Activated CD4-positive, alpha-beta T cell treated with anti-CD3 and anti-CD28 coated beads for 36 hours (primary cell): ENCODE data around the gene GARIN3. TPM values are rescaled to one million over a fixed set of nuclear protein-coding genes. Genes with fewer than 3 reads are reported as not detected.
A peak's percentile ranks its signal among the peaks of the same experiment; 100 is the strongest.

Source experiments
- ATAC-seq: fragments of 200-7000 bp; cut with Tn5 transposase; one replicate; pipeline ENCODE4 v1.10.0; 2021; ENCODE audit warnings: mild to moderate bottlenecking, moderate library complexity
- CTCF ChIA-PET: fragments of 350-600 bp; sonication (Branson Sonifier 250); formaldehyde crosslinking; loops from one replicate; lab custom pipeline; 2021; ENCODE audit warnings: antibody characterized with exemption; lab: Charles Lee
- POLR2A ChIA-PET: fragments of 350-600 bp; sonication (Branson Sonifier 250); formaldehyde crosslinking; loops from one replicate; lab custom pipeline; 2021; ENCODE audit warnings: antibody characterized with exemption, inconsistent platforms; lab: Charles Lee
- DNase-seq: peaks from one replicate; pipeline ENCODE4 v3.0.0-alpha.2; 2020
- H3K27ac Mint-ChIP-seq: one replicate; pipeline ENCODE4 v1.8.0; 2021; ENCODE audit warnings: mixed read lengths
- H3K27me3 Mint-ChIP-seq: one replicate; pipeline ENCODE4 v1.8.0; 2021; ENCODE audit warnings: mixed read lengths
- H3K36me3 Mint-ChIP-seq: one replicate; pipeline ENCODE4 v1.8.0; 2021; ENCODE audit warnings: low read depth, mixed read lengths
- H3K4me1 Mint-ChIP-seq: one replicate; pipeline ENCODE4 v1.8.0; 2021; ENCODE audit warnings: mixed read lengths
- H3K4me3 Mint-ChIP-seq: one replicate; pipeline ENCODE4 v1.8.0; 2021; ENCODE audit warnings: mild to moderate bottlenecking, moderate library complexity, mixed read lengths
- H3K9me3 Mint-ChIP-seq: one replicate; pipeline ENCODE4 v1.8.0; 2021; ENCODE audit warnings: low read depth, mixed read lengths
- intact Hi-C, 2 experiments: fragments of 100-400 bp; cut with DNase I in 1 of 2; cut with micrococcal nuclease in 1 of 2; formaldehyde crosslinking; loops; one replicate each; pipeline versions ENCODE4 v1.14.2 to v1.15.1; 2022 to 2024; cut with DNase I, micrococcal nuclease
- total RNA-seq, 2 experiments: library from RNA; stranded (reverse); gene quantifications; one replicate each; pipeline ENCODE4 v1.2.3, GENCODE V29; 2021

The GARIN3 gene
- total RNA-seq, 2 experiments from 2014 or later, result 0.79 to 0.82 TPM

- ATAC-seq (no peak), DNase-seq (no peak)
- peaks cover 89% of the 10 kb centered on the region for H3K36me3 Mint-ChIP-seq
- intact Hi-C loops, result no loop called here
- CTCF ChIA-PET, result interaction anchor here (0.7 to 4.7 kb wide), 6 partner anchors 9 to 177 kb away, joined by 3 to 20 read pairs (median 4); no protein-coding TSS in a partner anchor
- peaks cover 91% of the 10 kb centered on the region for H3K4me1 Mint-ChIP-seq
- no peaks in the 10 kb centered on the region for H3K27me3 Mint-ChIP-seq
- H3K4me3 Mint-ChIP-seq, result peak overlapping the region; percentile 62
- POLR2A ChIA-PET, result interaction anchor here (0.6 to 1.2 kb wide), 5 partner anchors 12 to 55 kb away, joined by 3 to 5 read pairs (median 3); no protein-coding TSS in a partner anchor
- peak overlapping the region; percentile 96 for H3K27ac Mint-ChIP-seq
- peaks cover 2% of the 10 kb centered on the region for H3K9me3 Mint-ChIP-seq
Measured at GRCh38 chr5:157203417-157203816, 37.4 kb upstream of the GARIN3 start.

GRCh38 chr5:157201857-157202256 is 35.8 kb upstream of the GARIN3 start:
- Mint-ChIP-seq H3K36me3 (peaks cover 85% of the 10 kb centered on the region), H3K4me3 (peak overlapping the region; percentile 62), H3K9me3 (peaks cover 2% of the 10 kb centered on the region), H3K27me3 (no peaks in the 10 kb centered on the region), H3K4me1 (peaks cover 92% of the 10 kb centered on the region), H3K27ac (peak overlapping the region; percentile 92)
- CTCF ChIA-PET, result no interaction called here
- POLR2A ChIA-PET, result no interaction called here
- intact Hi-C loops, result no loop called here
- ATAC-seq, result peak; percentile 10
- DNase-seq, result peak; percentile 18

- ChIA-PET POLR2A (interaction anchor here (0.6 to 2.9 kb wide), 8 partner anchors 11 to 56 kb away, joined by 3 to 15 read pairs (median 4); partner anchors contain the start of genes ITK and MED7), CTCF (interaction anchor here (1.2 to 2.4 kb wide), 6 partner anchors 8 to 49 kb away, joined by 3 to 10 read pairs (median 5); partner anchors contain the start of gene ITK)
- Mint-ChIP-seq H3K27ac (peak overlapping the region; percentile 98), H3K36me3 (peaks cover 86% of the 10 kb centered on the region), H3K4me3 (peak overlapping the region; percentile 66), H3K27me3 (no peaks in the 10 kb centered on the region), H3K9me3 (no peaks in the 10 kb centered on the region), H3K4me1 (peaks cover 94% of the 10 kb centered on the region)
- intact Hi-C loops, result loop anchor here (1.0 to 2.0 kb wide), 5 partner anchors 18 to 278 kb away; partner anchors contain the start of gene ITK (in 1 of the 2)
- ATAC-seq (peak; percentile 78), DNase-seq (peak; percentile 75)
Measured at GRCh38 chr5:157198277-157198986, 32.4 kb upstream of the GARIN3 start.

GRCh38 chr5:157197086-157197485 is 31.0 kb upstream of the GARIN3 start:
- POLR2A ChIA-PET, result interaction anchor here (0.5 to 1.8 kb wide), 3 partner anchors 12 to 54 kb away, joined by 3 read pairs; partner anchors contain the start of gene MED7
- ATAC-seq, result no peak
- peak; percentile 47 for DNase-seq
- Mint-ChIP-seq H3K27ac (peak overlapping the region; percentile 98), H3K36me3 (peaks cover 85% of the 10 kb centered on the region), H3K9me3 (no peaks in the 10 kb centered on the region), H3K27me3 (no peaks in the 10 kb centered on the region), H3K4me3 (peak overlapping the region; percentile 44), H3K4me1 (peaks cover 94% of the 10 kb centered on the region)
- CTCF ChIA-PET, result interaction anchor here (0.7 to 1.3 kb wide), 4 partner anchors 20 to 146 kb away, joined by 3 to 4 read pairs (median 3); no protein-coding TSS in a partner anchor
- intact Hi-C loops, result no loop called here

GRCh38 chr5:157196045-157196444 is 30.0 kb upstream of the GARIN3 start:
- POLR2A ChIA-PET, result interaction anchor here (0.9 to 1.1 kb wide), 2 partner anchors 9 to 23 kb away, joined by 3 read pairs; no protein-coding TSS in a partner anchor
- intact Hi-C loops, result no loop called here
- Mint-ChIP-seq H3K36me3 (peaks cover 84% of the 10 kb centered on the region), H3K27ac (peak overlapping the region; percentile 78), H3K4me1 (peaks cover 92% of the 10 kb centered on the region), H3K9me3 (no peaks in the 10 kb centered on the region), H3K4me3 (peak overlapping the region; percentile 36), H3K27me3 (no peaks in the 10 kb centered on the region)
- no peak for ATAC-seq
- CTCF ChIA-PET, result interaction anchor here (0.7 to 2.3 kb wide), 6 partner anchors 9 to 58 kb away, joined by 3 to 8 read pairs (median 4); no protein-coding TSS in a partner anchor
- peak; percentile 22 for DNase-seq

- CTCF ChIA-PET, result interaction anchor here (0.7 to 2.5 kb wide), 11 partner anchors 9 to 59 kb away, joined by 3 to 12 read pairs (median 5); no protein-coding TSS in a partner anchor
- no peaks in the 10 kb centered on the region for H3K9me3 Mint-ChIP-seq
- peak; percentile 43 for DNase-seq
- peak overlapping the region; percentile 89 for H3K27ac Mint-ChIP-seq
- no peak for ATAC-seq
- intact Hi-C loops, result loop anchor here in 1 of 2 experiments (1.0 kb wide), 1 partner anchor 10 kb away; no protein-coding TSS in a partner anchor
- peak overlapping the region; percentile 70 for H3K4me3 Mint-ChIP-seq
- peaks cover 88% of the 10 kb centered on the region for H3K4me1 Mint-ChIP-seq
- H3K36me3 Mint-ChIP-seq, result peaks cover 83% of the 10 kb centered on the region
- H3K27me3 Mint-ChIP-seq, result no peaks in the 10 kb centered on the region
- POLR2A ChIA-PET, result interaction anchor here (0.6 to 1.1 kb wide), 2 partner anchors 9 to 52 kb away, joined by 3 to 4 read pairs; partner anchors contain the start of gene MED7
Measured at GRCh38 chr5:157193699-157194424, 27.8 kb upstream of the GARIN3 start.

GRCh38 chr5:157189223-157189622 is 23.2 kb upstream of the GARIN3 start:
- no peaks in the 10 kb centered on the region for H3K27me3 Mint-ChIP-seq
- ATAC-seq (peak; percentile 59), DNase-seq (peak; percentile 71)
- peak overlapping the region; percentile 96 for H3K27ac Mint-ChIP-seq
- peaks cover 88% of the 10 kb centered on the region for H3K36me3 Mint-ChIP-seq
- peaks cover 75% of the 10 kb centered on the region for H3K4me1 Mint-ChIP-seq
- CTCF ChIA-PET, result interaction anchor here (0.7 to 4.8 kb wide), 11 partner anchors 10 to 71 kb away, joined by 3 to 28 read pairs (median 5); partner anchors contain the start of gene MED7
- no peaks in the 10 kb centered on the region for H3K9me3 Mint-ChIP-seq
- POLR2A ChIA-PET, result interaction anchor here (0.7 to 2.2 kb wide), 16 partner anchors 10 to 112 kb away, joined by 3 to 16 read pairs (median 4); partner anchors contain the start of genes ITK and MED7
- intact Hi-C loops, result loop anchor here (1.0 to 2.0 kb wide), 3 partner anchors 8 to 58 kb away; no protein-coding TSS in a partner anchor
- H3K4me3 Mint-ChIP-seq, result peak overlapping the region; percentile 93

GRCh38 chr5:157188270-157188669 is 22.2 kb upstream of the GARIN3 start:
- peak overlapping the region; percentile 93 for H3K4me3 Mint-ChIP-seq
- peak overlapping the region; percentile 96 for H3K27ac Mint-ChIP-seq
- no peaks in the 10 kb centered on the region for H3K27me3 Mint-ChIP-seq
- H3K4me1 Mint-ChIP-seq, result peaks cover 67% of the 10 kb centered on the region
- ChIA-PET CTCF (interaction anchor here (1.0 to 4.8 kb wide), 6 partner anchors 11 to 84 kb away, joined by 3 to 28 read pairs (median 10); no protein-coding TSS in a partner anchor), POLR2A (interaction anchor here (1.3 to 2.2 kb wide), 4 partner anchors 11 to 46 kb away, joined by 4 to 10 read pairs (median 4); partner anchors contain the start of gene MED7)
- no peak for DNase-seq
- ATAC-seq, result no peak
- H3K9me3 Mint-ChIP-seq, result no peaks in the 10 kb centered on the region
- intact Hi-C loops, result loop anchor here in 1 of 2 experiments (2.0 kb wide), 2 partner anchors 35 to 59 kb away; no protein-coding TSS in a partner anchor
- peaks cover 89% of the 10 kb centered on the region for H3K36me3 Mint-ChIP-seq

- intact Hi-C loops, result loop anchor here in 1 of 2 experiments (2.0 kb wide), 2 partner anchors 14 to 66 kb away; no protein-coding TSS in a partner anchor
- peak; percentile 9 for ATAC-seq
- peaks cover 57% of the 10 kb centered on the region for H3K4me1 Mint-ChIP-seq
- no peaks in the 10 kb centered on the region for H3K27me3 Mint-ChIP-seq
- peaks cover 89% of the 10 kb centered on the region for H3K36me3 Mint-ChIP-seq
- H3K9me3 Mint-ChIP-seq, result no peaks in the 10 kb centered on the region
- ChIA-PET POLR2A (interaction anchor here (0.7 to 1.4 kb wide), 8 partner anchors 9 to 81 kb away, joined by 3 to 7 read pairs (median 4); no protein-coding TSS in a partner anchor), CTCF (interaction anchor here (0.6 to 2.0 kb wide), 11 partner anchors 9 to 262 kb away, joined by 3 to 15 read pairs (median 3); partner anchors contain the start of gene MED7)
- DNase-seq, result no peak
- peak overlapping the region; percentile 96 for H3K27ac Mint-ChIP-seq
- H3K4me3 Mint-ChIP-seq, result peak overlapping the region; percentile 93
Measured at GRCh38 chr5:157187046-157187754, 21.1 kb upstream of the GARIN3 start.
